Gastrocnemius medialis (tissue), 4 donors: Measurements from ENCODE around the gene GNGT2. TPM values are rescaled to one million over a fixed set of nuclear protein-coding genes. Genes with fewer than 3 reads are reported as not detected.
A peak's percentile ranks its signal among the peaks of the same experiment; 100 is the strongest.

ENCODE experiments used
- ATAC-seq, 2 donors: fragments of 150-250 bp; one replicate each; pipeline ENCODE4 v1.9.1; 2016
- DNase-seq, 2 donors: peaks; one replicate each; pipeline ENCODE4 v3.0.0-alpha.2; 2019
- H3K27ac ChIP-seq, 4 donors: fragments of 200-600 bp; sonication (generic); 1 replicate in 1 of 4; 2 replicates in 3 of 4; pipeline ENCODE4 v1.5.1; 2016 to 2018; ENCODE audit warnings: mild to moderate bottlenecking in 2 of 4, moderate library complexity in 1 of 4
- H3K27me3 ChIP-seq, 3 donors: fragments of 200-600 bp; sonication (generic) in 2 of 3; 1 replicate in 1 of 3; 2 replicates in 2 of 3; pipeline versions ENCODE4 v1.5.1 to v1.6.0; 2016 to 2019; ENCODE audit warnings: mild to moderate bottlenecking in 1 of 3, moderate library complexity in 1 of 3
- H3K36me3 ChIP-seq, 2 donors: fragments of 200-600 bp; sonication (generic) in 1 of 2; one replicate each; pipeline ENCODE4 v1.5.1; 2017 to 2018
- H3K4me1 ChIP-seq, 2 donors: fragments of 200-600 bp; sonication (generic) in 1 of 2; one replicate each; pipeline ENCODE4 v1.5.1; 2016 to 2017; ENCODE audit warnings: mild to moderate bottlenecking in 2 of 2
- H3K4me3 ChIP-seq, 4 donors: fragments of 200-600 bp; sonication (generic) in 3 of 4; 1 replicate in 1 of 4; 2 replicates in 3 of 4; pipeline ENCODE4 v1.5.1; 2016 to 2019; ENCODE audit warnings: mild to moderate bottlenecking in 2 of 4
- H3K9me3 ChIP-seq, 3 donors: fragments of 200-600 bp; sonication (generic) in 2 of 3; 1 replicate in 1 of 3; 2 replicates in 2 of 3; pipeline ENCODE4 v1.5.1; 2016 to 2019
- CTCF ChIP-seq, 5 experiments: fragments of 450-650 bp in 3 of 5; fragments of 200-600 bp in 2 of 5; sonication (generic) in 2 of 5; IDR thresholded peaks in 4 of 5; conservative IDR thresholded peaks in 1 of 5; 1 replicate in 4 of 5; 2 replicates in 1 of 5; pipeline ENCODE4 v1.5.1; 2016 to 2019; ENCODE audit warnings: antibody characterized with exemption in 5 of 5, mild to moderate bottlenecking in 3 of 5, moderate library complexity in 3 of 5
- POLR2A ChIP-seq, 2 donors: fragments of 450-650 bp; IDR thresholded peaks; one replicate each; pipeline ENCODE4 v1.6.1; 2017; ENCODE audit warnings: antibody characterized with exemption in 2 of 2, mild to moderate bottlenecking in 2 of 2, moderate library complexity in 2 of 2
- in situ Hi-C, 4 donors: fragments of 200-750 bp; cut with MboI; loops; one replicate each; pipeline versions ENCODE4 v1.15.0 to v1.8.0; 2017; ENCODE audit warnings: low sequenced_read_pairs in 4 of 4
- intact Hi-C: fragments of 100-400 bp; cut with DNase I; formaldehyde crosslinking; loops from one replicate; pipeline ENCODE4 v1.15.1; 2023; ENCODE audit warnings: low total_unique reads
- total RNA-seq, 4 donors: library from RNA; depleted of rRNA; stranded (reverse); fragments of >200 nt; gene quantifications; one replicate each; pipeline versions ENCODE4 v1.1.0 to v1.2.3, GENCODE V29; 2016

Gene GNGT2
- total RNA-seq, 4 donors from 2014 or later: not detected

DNA sequence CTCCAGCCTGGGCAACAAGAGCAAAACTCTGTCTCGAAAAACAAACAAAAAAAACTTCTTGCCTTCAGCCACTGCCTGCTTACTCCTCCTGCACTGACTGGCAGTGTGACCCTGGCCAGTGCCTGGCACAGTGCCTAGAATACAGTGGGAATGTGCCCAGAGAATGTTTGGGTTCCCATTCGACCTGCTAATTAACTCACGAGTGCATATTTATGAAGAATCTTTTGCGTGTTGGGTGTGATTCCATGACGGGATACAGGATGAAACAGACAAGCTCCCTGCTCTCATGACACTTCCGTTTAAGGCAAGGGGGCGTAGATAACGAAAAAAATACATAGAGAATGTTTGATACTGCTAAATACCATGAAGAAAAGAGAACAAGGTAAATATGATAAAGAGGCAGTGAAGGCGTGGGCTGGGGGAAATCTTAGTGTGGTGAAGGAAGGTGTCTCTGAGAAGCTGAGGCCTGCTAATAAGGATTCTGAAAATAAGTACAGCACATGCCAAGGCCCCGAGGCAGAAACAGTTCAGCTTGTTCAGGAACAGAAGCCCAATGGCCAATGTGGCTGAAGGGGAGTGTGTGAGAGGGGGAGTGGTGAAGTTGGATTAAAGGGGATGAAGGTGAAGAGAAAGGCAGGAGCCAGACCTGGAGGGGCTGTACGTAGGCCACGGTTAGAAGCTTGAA, 4.4 kb upstream of the GNGT2 start:
- in situ Hi-C loops: no loop called here
- peaks cover 0 to 6% of the 10 kb centered on the region in 2 donors for H3K4me1 ChIP-seq

DNA sequence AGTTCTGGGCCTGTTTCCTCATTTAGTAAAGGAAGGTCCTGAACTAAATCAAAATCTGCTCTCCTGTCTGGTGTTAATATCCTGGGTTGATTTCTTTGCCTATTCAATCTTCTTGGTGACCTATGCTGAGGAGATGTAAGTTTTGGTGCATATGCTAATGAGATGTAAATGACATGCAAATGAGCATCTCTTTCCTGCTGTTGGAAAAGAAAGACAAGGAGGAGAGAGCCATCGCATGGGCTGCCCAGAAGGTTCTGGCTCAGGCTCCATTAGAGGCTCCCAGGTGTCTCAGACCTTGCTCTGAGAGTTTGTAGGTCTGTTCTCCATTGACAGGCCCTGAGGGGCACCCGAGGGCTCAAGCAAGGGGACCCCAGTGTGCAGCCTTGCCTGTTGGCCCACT, 3.5 kb upstream of the GNGT2 start:
- no peaks in the 10 kb centered on the region for H3K36me3 ChIP-seq
- TF ChIP-seq POLR2A (IDR thresholded peaks at IDR 0.05) (no peak), CTCF (IDR thresholded peaks at IDR 0.05 in 4 of 5, conservative IDR thresholded peaks at IDR 0.05 in 1 of 5) (no peak)
- intact Hi-C loops (no loop called here), in situ Hi-C loops (no loop called here)
- peaks cover 23 to 29% (median 25%) of the 10 kb centered on the region in 3 donors for H3K27me3 ChIP-seq
- no peak for ATAC-seq
- H3K9me3 ChIP-seq: no peaks in the 10 kb centered on the region
- H3K4me1 ChIP-seq: peaks cover 0 to 6% of the 10 kb centered on the region in 2 donors
- no peak overlapping the region for H3K4me3 ChIP-seq
- no peak for DNase-seq
- H3K27ac ChIP-seq: peak overlapping the region in 2 of 4 donors; percentile 2 to 29

More for the DNA sequence above, 4.4 kb upstream of the GNGT2 start:
- intact Hi-C loops: no loop called here
- DNase-seq (no peak), ATAC-seq (no peak)
- no peak overlapping the region for H3K4me3 ChIP-seq
- TF ChIP-seq CTCF (IDR thresholded peaks at IDR 0.05 in 4 of 5, conservative IDR thresholded peaks at IDR 0.05 in 1 of 5) (no peak), POLR2A (IDR thresholded peaks at IDR 0.05) (no peak)
- H3K27ac ChIP-seq: peak overlapping the region in 2 of 4 donors; percentile 27 to 29
- no peaks in the 10 kb centered on the region for H3K9me3 ChIP-seq
- H3K27me3 ChIP-seq: peaks cover 16 to 31% (median 25%) of the 10 kb centered on the region in 3 donors
- H3K36me3 ChIP-seq: no peaks in the 10 kb centered on the region

GRCh38 chr17:49213399-49213798, 3.0 kb upstream of the GNGT2 start:
- Histone ChIP-seq H3K9me3 (no peaks in the 10 kb centered on the region), H3K4me3 (no peak overlapping the region), H3K36me3 (no peaks in the 10 kb centered on the region), H3K4me1 (peaks cover 0 to 6% of the 10 kb centered on the region in 2 donors), H3K27me3 (peaks cover 24 to 25% (median 25%) of the 10 kb centered on the region in 3 donors), H3K27ac (peak overlapping the region in 1 of 4 donors; percentile 2)
- ATAC-seq (no peak), DNase-seq (no peak)
- intact Hi-C loops (no loop called here), in situ Hi-C loops (no loop called here)
- TF ChIP-seq POLR2A (IDR thresholded peaks at IDR 0.05) (no peak), CTCF (IDR thresholded peaks at IDR 0.05 in 4 of 5, conservative IDR thresholded peaks at IDR 0.05 in 1 of 5) (no peak)

- Histone ChIP-seq H3K4me3 (no peak overlapping the region), H3K27ac (peak overlapping the region in 1 of 4 donors; percentile 35), H3K9me3 (no peaks in the 10 kb centered on the region), H3K36me3 (no peaks in the 10 kb centered on the region), H3K27me3 (peaks cover 20 to 30% (median 22%) of the 10 kb centered on the region in 3 donors), H3K4me1 (no peaks in the 10 kb centered on the region)
- DNase-seq (no peak), ATAC-seq (no peak)
- TF ChIP-seq POLR2A (IDR thresholded peaks at IDR 0.05) (no peak), CTCF (IDR thresholded peaks at IDR 0.05 in 4 of 5, conservative IDR thresholded peaks at IDR 0.05 in 1 of 5) (no peak)
- intact Hi-C loops: no loop called here
- in situ Hi-C loops: no loop called here
These were observed 1.3 kb downstream of the GNGT2 start for GRCh38 chr17:49209061-49209571.
